ENCODE results near the gene LINC00237.

LINC00237 gene

DNA sequence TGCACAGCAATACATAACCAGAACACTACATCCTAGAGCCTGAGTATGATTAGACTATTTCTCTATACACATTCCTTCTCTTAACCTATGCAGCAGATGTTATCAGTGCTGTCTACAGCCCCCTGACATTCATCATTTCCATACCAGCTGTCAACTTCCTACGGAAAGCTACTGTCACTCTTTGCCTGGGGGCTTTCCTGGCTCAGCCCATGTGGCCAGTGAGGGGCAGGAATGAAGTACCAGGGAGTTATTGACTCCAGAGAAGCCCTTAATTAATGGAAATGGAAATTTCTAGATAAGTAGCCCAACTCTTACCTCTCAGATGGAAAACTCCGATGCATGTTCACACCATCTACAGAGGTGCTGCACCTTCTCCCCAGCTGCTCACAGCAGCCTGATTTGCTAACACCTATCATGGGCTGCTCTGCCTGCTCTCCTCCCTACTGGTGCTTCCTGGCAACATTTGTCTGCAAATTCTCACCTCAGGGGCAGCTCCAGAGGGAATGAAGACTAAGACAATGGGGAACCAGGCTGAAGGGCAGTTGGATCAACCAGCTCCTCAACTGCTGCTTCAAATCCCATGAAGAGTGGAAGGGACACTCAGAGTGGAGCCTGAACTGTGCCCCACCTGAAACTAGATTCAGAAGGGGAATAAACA lies 59.6 kb downstream of the LINC00237 start:
- Histone ChIP-seq H3K27ac (ENCODE audit: low read depth, low read length, severe bottlenecking) (no peak overlapping the region), H3K36me3 (ENCODE audit: control insufficient read depth, insufficient read depth, low read length) (no peaks in the 10 kb centered on the region), H3K9me3 (ENCODE audit: control insufficient read depth, low read length) (no peaks in the 10 kb centered on the region), H3K4me3 (ENCODE audit: extremely low read depth, insufficient read depth, low read length, poor library complexity, severe bottlenecking) (no peak overlapping the region), H3K4me1 (ENCODE audit: control insufficient read depth, insufficient read depth, low read length, poor library complexity, severe bottlenecking) (no peaks in the 10 kb centered on the region)
- WGBS, 2 experiments (ENCODE audit: insufficient coverage in 2 of 2), result 67% methylated on average over 1 of the region's 2 CpGs; no CpG with 5 or more reads in 1 of the 2 experiments
